ENCODE results near the gene DYNLL2.

- no peak for TF ChIP-seq CTCF (conservative IDR thresholded peaks at IDR 0.05; ENCODE audit: low read depth, low read length)
- TF ChIP-seq EZH2 (IDR thresholded peaks at IDR 0.05; ENCODE audit: borderline replicate concordance, low read depth, low read length, poor library complexity, severe bottlenecking): no peak
Observed at GRCh38 chr17:58054641-58055040, 28.6 kb upstream of the DYNLL2 start.
